Activated T-cell treated with anti-CD3 and anti-CD28 coated beads for 4 hours (primary cell): ENCODE measurements around the gene APOA5.
"Not testable (repeated sequence)": the region's sequence is repeated elsewhere in the genome, so short reads cannot be mapped to it uniquely, and the experiment has no call there.

Experiments
- DNase-seq: peaks from one replicate; pipeline ENCODE4 v3.0.0-alpha.2; 2020

The APOA5 gene

DNA sequence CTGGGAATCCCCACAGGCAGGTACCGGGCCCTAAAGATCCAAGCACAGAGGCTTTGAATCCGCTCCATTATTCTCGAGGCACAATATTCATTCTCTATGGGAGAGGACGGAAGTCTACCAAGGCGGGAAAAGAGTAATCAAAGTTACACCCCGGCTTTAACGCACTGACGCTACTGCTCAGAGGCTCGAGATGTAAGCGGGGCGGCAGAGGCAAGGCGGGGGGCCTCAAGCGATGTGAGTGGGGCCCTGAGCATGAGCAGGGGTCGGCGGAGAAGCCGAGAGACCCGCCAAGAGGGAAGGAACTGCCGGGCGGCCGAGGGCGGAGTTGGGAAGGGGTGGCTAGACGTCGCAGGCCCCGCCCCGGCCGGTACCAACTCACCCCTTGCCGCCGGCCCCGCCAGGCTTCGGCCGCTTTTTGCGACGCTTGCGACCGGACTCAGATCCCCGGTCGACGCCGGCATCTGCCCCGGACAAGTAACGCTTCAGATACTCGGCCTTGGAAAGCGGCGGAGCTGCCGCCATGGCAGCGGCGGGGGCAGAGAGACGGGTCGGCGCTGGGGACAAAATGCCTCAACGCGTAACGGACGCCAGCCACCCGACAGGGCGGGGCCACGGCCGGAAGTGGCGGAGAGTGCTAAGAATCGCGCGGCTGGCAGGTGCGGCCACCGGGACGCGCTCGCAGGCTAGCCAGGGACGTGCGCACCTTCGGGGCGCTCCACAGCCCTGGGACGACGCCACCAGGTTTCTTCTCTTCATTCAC lies 19.1 kb downstream of the APOA5 start, which contains the start of gene BUD13:
Gene BUD13 (minus strand): TSS at position 545 of the 760 bp plus-strand sequence. CDS start 23 bp downstream, at position 522.
- DNase-seq: peak; percentile 91

DNA sequence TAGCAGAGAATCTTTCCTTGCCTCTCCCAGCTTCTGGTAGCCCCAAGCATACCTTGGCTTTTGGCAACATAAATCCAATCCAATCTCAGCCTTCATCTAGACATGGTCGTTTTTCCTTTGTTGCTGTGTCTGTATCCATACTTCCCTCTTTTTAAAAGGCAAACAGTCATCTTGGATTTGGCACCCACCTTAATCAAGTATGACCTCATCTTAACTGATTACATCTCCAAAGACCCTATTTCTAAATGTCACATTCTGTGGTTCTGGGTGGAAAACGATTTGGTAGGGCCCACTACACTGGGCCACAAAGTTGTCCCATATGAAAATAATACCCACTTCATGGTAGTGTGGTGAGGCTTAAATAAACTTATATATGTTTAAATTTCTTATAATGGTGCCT lies 19.7 kb downstream of the APOA5 start:
- DNase-seq: no peak

DNA sequence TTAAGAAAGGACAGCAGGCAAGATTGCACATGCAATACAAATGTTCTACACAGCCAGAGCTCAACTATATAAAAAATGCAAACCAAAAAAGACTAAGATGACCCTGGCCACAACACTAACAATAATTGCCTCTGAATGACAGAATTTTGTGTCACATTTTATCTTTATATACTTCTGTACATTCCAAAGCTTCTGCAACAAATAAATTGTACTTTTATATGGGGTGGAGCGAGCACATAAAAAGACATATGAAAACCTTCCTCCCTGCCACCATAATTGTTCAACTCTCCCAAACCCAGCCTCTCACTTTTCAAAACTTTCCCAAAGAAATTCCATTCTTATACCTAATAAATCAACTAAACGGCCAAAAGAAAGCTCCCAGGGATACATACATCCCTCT lies 29.5 kb downstream of the APOA5 start:
- DNase-seq: no peak

DNA sequence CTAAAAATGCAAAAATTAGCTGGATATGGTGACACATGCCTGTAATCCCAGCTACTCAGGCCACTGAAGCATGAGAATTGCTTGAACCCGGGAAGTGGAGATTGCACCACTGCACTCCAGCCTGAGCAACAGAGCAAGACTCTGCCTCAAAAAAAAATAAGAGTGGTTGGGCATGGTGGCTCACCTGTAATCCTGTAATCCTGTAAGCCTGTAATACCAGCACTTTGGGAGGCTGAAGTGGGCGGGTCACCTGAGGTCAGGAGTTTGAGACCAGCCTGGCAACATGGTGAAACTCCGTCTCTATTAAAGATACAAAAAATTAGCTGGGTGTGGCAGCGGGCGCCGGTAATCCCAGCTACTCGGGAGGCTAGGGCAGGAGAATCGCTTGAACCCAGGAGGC lies 35.6 kb downstream of the APOA5 start:
- DNase-seq: not testable (repeated sequence)

DNA sequence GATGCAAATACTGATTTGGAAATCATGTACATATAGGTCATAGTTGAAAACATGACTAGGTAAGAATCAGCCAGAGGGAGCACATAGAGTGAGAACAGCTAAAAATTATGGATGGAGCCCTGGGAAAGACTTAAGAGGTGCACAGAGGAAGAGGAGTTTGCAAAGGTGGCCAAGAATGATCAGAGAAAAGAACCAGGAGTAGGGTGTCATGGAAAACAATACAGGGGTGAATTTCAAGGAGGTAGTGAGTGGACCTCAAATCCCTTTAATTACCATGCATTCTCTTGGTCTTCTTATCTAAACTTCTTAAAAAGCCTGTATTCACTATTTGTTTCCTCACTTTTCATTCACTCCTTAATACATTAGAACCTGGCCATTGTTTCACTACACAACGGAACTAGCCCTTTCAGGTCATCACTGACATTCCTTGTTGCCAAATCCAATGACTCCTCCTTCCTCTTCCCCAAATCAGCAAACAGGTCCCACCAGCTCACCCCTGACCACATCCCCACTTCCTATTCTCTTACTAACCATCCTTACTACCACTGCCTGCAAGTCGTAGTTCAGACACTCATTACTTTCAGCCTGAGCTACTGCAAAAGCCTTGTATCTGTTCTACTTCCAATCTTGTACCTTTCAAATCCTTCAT lies 41.5 kb downstream of the APOA5 start:
- DNase-seq: no peak

DNA sequence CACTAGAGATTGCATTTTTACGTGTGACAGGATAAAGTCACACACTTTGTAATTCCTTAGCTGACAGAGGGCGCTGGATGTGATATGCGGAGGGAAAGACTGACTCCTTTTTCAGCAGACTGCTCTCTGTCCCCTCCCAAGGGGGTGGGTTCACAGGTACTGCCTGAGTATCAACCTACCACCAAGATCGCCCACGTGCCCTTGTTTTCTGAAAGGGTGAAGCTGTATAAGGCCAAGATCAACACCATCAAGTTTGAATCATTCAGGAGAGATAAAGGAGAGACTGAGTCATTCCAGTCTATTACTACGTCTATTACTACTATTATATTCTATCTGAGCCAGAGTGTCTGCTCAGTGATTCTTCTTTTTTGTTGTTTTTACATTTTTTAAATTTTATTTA lies 49.6 kb downstream of the APOA5 start:
- no peak for DNase-seq

DNA sequence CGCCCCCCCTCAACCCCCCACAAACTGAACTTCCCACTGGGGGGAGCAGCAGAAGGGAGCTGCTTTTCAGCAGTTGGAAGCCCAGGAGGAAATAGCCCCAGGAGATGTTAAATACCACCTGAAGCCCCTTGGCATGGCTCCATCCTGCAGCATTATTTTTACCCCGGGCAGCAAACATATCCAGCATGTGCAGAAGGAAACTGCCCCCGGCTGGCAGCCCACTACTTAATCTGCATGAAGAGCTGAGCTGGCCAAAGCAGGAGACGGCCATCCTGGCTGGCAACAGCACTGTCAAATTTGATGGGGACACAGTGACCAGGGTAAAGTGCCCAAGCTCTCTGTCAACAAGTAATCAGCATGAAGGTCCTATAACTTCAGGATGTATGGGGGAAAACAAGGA lies 50.9 kb downstream of the APOA5 start:
- no peak for DNase-seq
